IMR-90 (cell line): ENCODE data around the gene RAP1GAP2. TPM values are rescaled to one million over a fixed set of nuclear protein-coding genes. Genes with fewer than 3 reads are reported as not detected.

Source experiments
- ATAC-seq: fragments of 200-7000 bp; cut with Tn5 transposase; 2 replicates; pipeline ENCODE4 v1.9.1; 2020; ENCODE audit warnings: low read depth, mild to moderate bottlenecking, moderate library complexity
- BruUV-seq: library from RNA; stranded (reverse); fragments of 400-500 nt; replicated peaks from 2 replicates; lab custom pipeline; 2021; lab: Mats Ljungman, UMichigan
- CTCF ChIA-PET: fragments of 300-600 bp; formaldehyde crosslinking; extraction: SDS; loops from one replicate; lab custom pipeline; 2021; ENCODE audit warnings: antibody characterized with exemption; lab: Yijun Ruan, JAX
- POLR2A ChIA-PET: fragments of 300-600 bp; sonication (Branson Sonifier 250); formaldehyde crosslinking; loops from one replicate; lab custom pipeline; 2022; ENCODE audit warnings: antibody characterized with exemption; ENCODE audit not compliant: unreplicated experiment; lab: Charles Lee
- DNase-seq: peaks from one replicate; pipeline ENCODE4 v3.0.0; 2013
- H2AFZ ChIP-seq: replicated peaks from 2 replicates; pipeline ENCODE3; 2013; ENCODE audit warnings: low read length, mild to moderate bottlenecking; ENCODE audit not compliant: poor library complexity
- H2AK5ac ChIP-seq: 2 replicates; pipeline ENCODE4 v1.6.1; 2013; ENCODE audit warnings: low read depth, low read length, inconsistent platforms
- H2AK9ac ChIP-seq: replicated peaks from 2 replicates; pipeline ENCODE3; 2013; ENCODE audit warnings: mild to moderate bottlenecking, low read depth, low read length, moderate library complexity; ENCODE audit not compliant: poor library complexity
- H2BK120ac ChIP-seq: 2 replicates; pipeline ENCODE4 v1.6.1; 2013; ENCODE audit warnings: low read depth, low read length, inconsistent platforms
- H2BK15ac ChIP-seq: 3 replicates; pipeline ENCODE4 v1.6.1; 2013; ENCODE audit warnings: low read depth, low read length, inconsistent platforms
- H2BK20ac ChIP-seq: 2 replicates; pipeline ENCODE4 v1.6.1; 2013; ENCODE audit warnings: low read depth, mild to moderate bottlenecking, inconsistent platforms, low read length, moderate library complexity
- H2BK5ac ChIP-seq: 2 replicates; pipeline ENCODE4 v1.6.1; 2013; ENCODE audit warnings: mild to moderate bottlenecking, low read depth, low read length, inconsistent platforms; ENCODE audit not compliant: poor library complexity, severe bottlenecking
- H3K14ac ChIP-seq: replicated peaks from 2 replicates; pipeline ENCODE4 v1.6.1; 2013; ENCODE audit warnings: low read depth, low read length, inconsistent platforms
- H3K18ac ChIP-seq: 2 replicates; pipeline ENCODE4 v1.6.1; 2013; ENCODE audit warnings: low read depth, low read length, control low read depth
- H3K23ac ChIP-seq: 2 replicates; pipeline ENCODE4 v1.6.1; 2013; ENCODE audit warnings: low read depth, low read length, inconsistent platforms
- H3K27ac ChIP-seq: 2 replicates; pipeline ENCODE4 v1.5.1; 2013; ENCODE audit warnings: mild to moderate bottlenecking, control low read depth, low read length; ENCODE audit not compliant: insufficient read depth
- H3K27me3 ChIP-seq: 2 replicates; pipeline ENCODE4 v1.6.1; 2013; ENCODE audit warnings: low read length; ENCODE audit not compliant: control insufficient read depth, insufficient read depth
- H3K36me3 ChIP-seq: 2 replicates; pipeline ENCODE4 v1.6.1; 2013; ENCODE audit warnings: low read length, mixed read lengths; ENCODE audit not compliant: control insufficient read depth, insufficient read depth
- H3K4ac ChIP-seq: 2 replicates; pipeline ENCODE4 v1.6.1; 2013; ENCODE audit warnings: low read depth, low read length, inconsistent platforms
- H3K4me1 ChIP-seq: 2 replicates; pipeline ENCODE4 v1.6.1; 2013; ENCODE audit warnings: low read length, mixed read lengths; ENCODE audit not compliant: control insufficient read depth, insufficient read depth
- H3K4me2 ChIP-seq: 2 replicates; pipeline ENCODE4 v1.6.1; 2013; ENCODE audit warnings: low read depth, mild to moderate bottlenecking, control low read depth, low read length, moderate library complexity
- H3K4me3 ChIP-seq: 2 replicates; pipeline ENCODE4 v1.5.1; 2013; ENCODE audit warnings: low read depth, mild to moderate bottlenecking, control low read depth, low read length, moderate library complexity; ENCODE audit not compliant: insufficient read depth
- H3K56ac ChIP-seq: 2 replicates; pipeline ENCODE4 v1.6.1; 2013; ENCODE audit warnings: low read length, inconsistent platforms; ENCODE audit not compliant: insufficient read depth; ENCODE audit errors: extremely low read depth
- H3K79me1 ChIP-seq, 2 experiments: 2 replicates each; pipeline ENCODE4 v1.6.1; 2013; ENCODE audit warnings: low read length in 2 of 2, inconsistent platforms in 1 of 2, low read depth in 1 of 2
- H3K9ac ChIP-seq: 2 replicates; pipeline ENCODE4 v1.6.1; 2013; ENCODE audit warnings: low read depth, low read length, control low read depth
- H3K9me1 ChIP-seq: 2 replicates; pipeline ENCODE4 v1.6.1; 2013; ENCODE audit warnings: low read length, inconsistent platforms; ENCODE audit not compliant: insufficient read depth
- H3K9me3 ChIP-seq: 2 replicates; pipeline ENCODE4 v1.6.1; 2013; ENCODE audit warnings: low read length; ENCODE audit not compliant: control insufficient read depth, insufficient read depth
- H4K20me1 ChIP-seq: 2 replicates; pipeline ENCODE4 v1.6.1; 2013; ENCODE audit warnings: low read length, inconsistent platforms; ENCODE audit not compliant: insufficient read depth
- H4K5ac ChIP-seq: 2 replicates; pipeline ENCODE4 v1.6.1; 2013; ENCODE audit warnings: mild to moderate bottlenecking, low read depth, low read length, control low read depth
- H4K8ac ChIP-seq, 2 experiments: 2 replicates each; pipeline ENCODE4 v1.6.1; 2013; ENCODE audit warnings: low read depth in 2 of 2, low read length in 2 of 2, control low read depth in 1 of 2, inconsistent platforms in 1 of 2
- H4K91ac ChIP-seq: 2 replicates; pipeline ENCODE4 v1.6.1; 2013; ENCODE audit warnings: low read depth, low read length, inconsistent platforms; ENCODE audit not compliant: insufficient read depth
- BHLHE40 ChIP-seq: fragments of 150-350 bp; IDR thresholded peaks from 2 replicates; pipeline ENCODE4 v1.6.1; 2016; ENCODE audit warnings: mild to moderate bottlenecking, low read depth, low read length
- CEBPB ChIP-seq: IDR thresholded peaks from 2 replicates; pipeline ENCODE4 v1.6.1; 2012; ENCODE audit warnings: low read depth, low read length, improper control_type of control experiment
- CHD1 ChIP-seq: IDR thresholded peaks from 2 replicates; pipeline ENCODE4 v1.6.1; 2012; ENCODE audit warnings: low read depth, low read length, improper control_type of control experiment
- CTCF ChIP-seq: conservative IDR thresholded peaks from 2 replicates; pipeline ENCODE4 v1.5.1; 2012; ENCODE audit warnings: mild to moderate bottlenecking, low read depth, low read length, improper control_type of control experiment
- ELK1 ChIP-seq: fragments of 150-350 bp; IDR thresholded peaks from 2 replicates; pipeline ENCODE4 v1.6.1; 2016; ENCODE audit warnings: low read depth, mild to moderate bottlenecking, low read length, moderate library complexity, borderline replicate concordance
- MXI1 ChIP-seq: IDR thresholded peaks from 2 replicates; pipeline ENCODE4 v1.6.1; 2012; ENCODE audit warnings: low read depth, mild to moderate bottlenecking, low read length, moderate library complexity, borderline replicate concordance
- POLR2A ChIP-seq: IDR thresholded peaks from 2 replicates; pipeline ENCODE4 v1.6.1; 2012; ENCODE audit warnings: mild to moderate bottlenecking, low read depth, low read length
- RCOR1 ChIP-seq: IDR thresholded peaks from 2 replicates; pipeline ENCODE4 v1.6.1; 2012; ENCODE audit warnings: mild to moderate bottlenecking, low read length, improper control_type of control experiment; ENCODE audit not compliant: insufficient replicate concordance
- SMC3 ChIP-seq: fragments of 150-350 bp; IDR thresholded peaks from 2 replicates; pipeline ENCODE4 v1.6.1; 2016; ENCODE audit warnings: low read depth, mild to moderate bottlenecking, antibody characterized with exemption, low read length, moderate library complexity
- USF2 ChIP-seq: fragments of 150-350 bp; IDR thresholded peaks from 2 replicates; pipeline ENCODE4 v1.6.1; 2017; ENCODE audit warnings: mild to moderate bottlenecking, antibody characterized with exemption, low read length, low read depth
- WGBS, 2 experiments: methylation state at CpG; one replicate each; pipeline versions ENCODE4 v1.1.5 to v1.1.7; 2013; ENCODE audit warnings: missing lambda C conversion rate in 2 of 2; ENCODE audit not compliant: insufficient read length in 1 of 2; ENCODE audit errors: extremely low coverage in 2 of 2; 5-methylcytosine and 5-hydroxymethylcytosine counted together
- dilution Hi-C: fragments of 300-500 bp; cut with HindIII; formaldehyde crosslinking; loops from one replicate; pipeline ENCODE4 v1.14.3; 2018; ENCODE audit warnings: low sequenced_read_pairs; ENCODE audit not compliant: unreplicated experiment
- in situ Hi-C: fragments of 300-500 bp; cut with MboI; formaldehyde crosslinking; loops from 3 replicates; pipeline ENCODE4 v1.14.3; 2019; ENCODE audit warnings: low sequenced_read_pairs, inconsistent platforms, mixed read lengths
- intact Hi-C: fragments of 100-400 bp; cut with micrococcal nuclease; formaldehyde crosslinking; loops from 2 replicates; pipeline ENCODE4 v1.10.0; 2022
- polyA plus RNA-seq, 3 experiments: library from polyadenylated mRNA; depleted of rRNA; stranded (reverse); fragments of >200 nt; gene quantifications; 2 replicates each; pipeline ENCODE4 v1.2.3, GENCODE V29; 2012; ENCODE audit warnings: low replicate concordance in 1 of 3
- total RNA-seq: library from RNA; depleted of rRNA; stranded (reverse); fragments of >200 nt; gene quantifications from 2 replicates; pipeline ENCODE4 v1.2.3, GENCODE V29; 2012

The RAP1GAP2 gene
- total and polyA plus RNA-seq, 2 of the 4 experiments (the other 2 are of a cell fraction): 5.7 to 7.5 TPM

DNA sequence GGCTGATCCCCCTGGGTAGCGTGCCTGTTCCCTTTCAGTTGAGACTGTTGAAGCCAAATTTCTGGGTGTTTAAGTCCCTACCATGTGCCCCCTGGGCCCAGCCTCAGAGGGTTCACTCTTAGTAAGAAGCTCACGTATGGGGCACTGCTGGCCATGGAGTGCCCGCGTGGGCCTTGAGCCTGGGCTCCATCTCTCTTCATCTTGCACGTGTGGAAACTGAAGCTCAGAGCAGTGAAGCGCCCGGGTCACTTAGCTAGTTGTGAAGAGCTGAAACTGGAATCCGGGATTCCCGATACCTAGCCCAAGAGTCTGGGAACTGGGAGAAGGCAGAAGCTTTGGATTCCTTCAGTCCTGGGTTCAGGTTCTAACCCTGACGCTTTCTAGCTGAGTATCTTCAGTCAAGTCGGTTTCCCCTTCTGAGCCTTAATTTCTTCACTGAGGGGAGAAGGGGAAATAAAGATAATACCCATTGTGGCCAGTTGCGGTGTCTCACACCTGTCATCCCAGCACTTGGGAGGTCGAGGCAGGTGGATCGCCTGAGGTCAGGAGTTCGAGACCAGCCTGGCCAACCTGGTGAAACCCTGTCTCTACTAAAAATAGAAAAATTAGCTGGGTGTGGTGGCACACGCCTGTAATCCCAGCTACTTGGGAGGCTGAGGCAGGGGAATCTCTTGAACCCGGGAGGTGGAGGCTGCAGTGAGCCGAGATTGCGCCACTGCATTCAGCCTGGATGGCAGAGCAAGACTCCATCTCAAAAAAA lies 163.3 kb downstream of the RAP1GAP2 start:
- no peak for TF ChIP-seq CEBPB
- TF ChIP-seq POLR2A: no peak
- TF ChIP-seq SMC3: no peak
- no peak for TF ChIP-seq CHD1
- TF ChIP-seq BHLHE40: no peak
- no peak for TF ChIP-seq MXI1
- no peak for TF ChIP-seq CTCF
- no peak for TF ChIP-seq ELK1
- no peak for TF ChIP-seq RCOR1
- no peak for TF ChIP-seq USF2
- no TSS peak for BruUV-seq
- H3K9ac ChIP-seq: no peak overlapping the region
- H4K5ac ChIP-seq: no peak overlapping the region; the same call in 1 of the 2 replicates
- H2AK9ac ChIP-seq: peak overlapping the region; percentile 24
- H3K27me3 ChIP-seq: no peaks in the 10 kb centered on the region
- ATAC-seq (no peak), DNase-seq (no peak)
- H3K79me1 ChIP-seq: peaks cover 0 to 21% of the 10 kb centered on the region in 2 experiments; a peak in 2 of 4 replicates
- peak overlapping the region; percentile 36; the same call in 1 of the 2 replicates for H2BK120ac ChIP-seq
- no peaks in the 10 kb centered on the region for H3K9me3 ChIP-seq
- no peaks in the 10 kb centered on the region for H3K36me3 ChIP-seq
- peak overlapping the region; percentile 61 for H3K14ac ChIP-seq
- H2AFZ ChIP-seq: no peak overlapping the region
- no peak overlapping the region for H3K56ac ChIP-seq
- H4K91ac ChIP-seq: peak overlapping the region; percentile 72
- H4K20me1 ChIP-seq: 0 out of 2 replicates have a peak, but pooled peaks cover 3% of the 10 kb centered on the region
- peak overlapping the region in 1 of 2 experiments; percentile 39; a peak in 1 of 4 replicates for H4K8ac ChIP-seq
- H3K4ac ChIP-seq: peak overlapping the region; percentile 57
- H3K4me3 ChIP-seq: no peak overlapping the region
- no peak overlapping the region for H3K27ac ChIP-seq
- peak overlapping the region; percentile 78 for H2BK20ac ChIP-seq
- peak overlapping the region; percentile 71; the same call in 1 of the 3 replicates for H2BK15ac ChIP-seq
- H3K9me1 ChIP-seq: peaks cover 20% of the 10 kb centered on the region
- no peak overlapping the region for H3K4me2 ChIP-seq
- ChIA-PET POLR2A (no interaction called here), CTCF (no interaction called here)
- peaks cover 17% of the 10 kb centered on the region for H3K4me1 ChIP-seq
- no peak overlapping the region for H3K23ac ChIP-seq
- intact Hi-C loops (loop anchor here (2.0 kb wide), 1 partner anchor 45 kb away; no protein-coding TSS in a partner anchor), in situ Hi-C loops (no loop called here), dilution Hi-C loops (no loop called here)
- H3K18ac ChIP-seq: peak overlapping the region; percentile 23; the same call in 1 of the 2 replicates
- peak overlapping the region; percentile 20 for H2AK5ac ChIP-seq
- 81% methylated on average over 7 of the region's 19 CpGs; no CpG with 5 or more reads in 1 of the 2 experiments for WGBS, 2 experiments
- H2BK5ac ChIP-seq: no peak overlapping the region
